Neuronal stem cell (in vitro differentiated cells): ENCODE measurements around the gene PLD5.
A peak's percentile ranks its signal among the peaks of the same experiment; 100 is the strongest.
"Not testable (repeated sequence)": the region's sequence is repeated elsewhere in the genome, so short reads cannot be mapped to it uniquely, and the experiment has no call there.

ENCODE experiments used
- DNase-seq: peaks from one replicate; pipeline ENCODE4 v3.0.0-alpha.2; 2013; ENCODE audit warnings: low spot score
- H2AFZ ChIP-seq: one replicate; pipeline ENCODE4 v1.6.1; 2013; ENCODE audit warnings: mild to moderate bottlenecking, low read length, inconsistent platforms
- H2AK5ac ChIP-seq: 2 replicates; pipeline ENCODE4 v1.6.1; 2013; ENCODE audit warnings: low read depth, mild to moderate bottlenecking, inconsistent platforms, low read length, moderate library complexity, mixed read lengths
- H2BK120ac ChIP-seq: 2 replicates; pipeline ENCODE4 v1.6.1; 2013; ENCODE audit warnings: low read depth, mild to moderate bottlenecking, inconsistent platforms, low read length, moderate library complexity, mixed read lengths
- H2BK12ac ChIP-seq: one replicate; pipeline ENCODE4 v1.6.1; 2013; ENCODE audit warnings: low read length, inconsistent platforms
- H2BK15ac ChIP-seq: 2 replicates; pipeline ENCODE4 v1.6.1; 2013; ENCODE audit warnings: mild to moderate bottlenecking, low read length, inconsistent platforms, mixed read lengths
- H2BK5ac ChIP-seq: one replicate; pipeline ENCODE4 v1.6.1; 2013; ENCODE audit warnings: inconsistent platforms, mild to moderate bottlenecking, low read length, moderate library complexity
- H3K14ac ChIP-seq: one replicate; pipeline ENCODE4 v1.6.1; 2013; ENCODE audit warnings: low read length, inconsistent platforms
- H3K18ac ChIP-seq: 2 replicates; pipeline ENCODE4 v1.6.1; 2013; ENCODE audit warnings: low read length, inconsistent platforms
- H3K23ac ChIP-seq: 2 replicates; pipeline ENCODE4 v1.6.1; 2013; ENCODE audit warnings: low read depth, mild to moderate bottlenecking, mixed read lengths, low read length, inconsistent platforms; ENCODE audit not compliant: poor library complexity
- H3K27ac ChIP-seq: replicated peaks from 3 replicates; pipeline ENCODE4 v1.5.1; 2013; ENCODE audit warnings: low read length, inconsistent platforms
- H3K27me3 ChIP-seq, 3 experiments: 2 replicates each; pipeline ENCODE4 v1.6.1; 2013; ENCODE audit warnings: low read length in 3 of 3, mild to moderate bottlenecking in 2 of 3, inconsistent platforms in 1 of 3, low read depth in 1 of 3, mixed read lengths in 1 of 3, moderate library complexity in 1 of 3; ENCODE audit not compliant: control insufficient read depth in 3 of 3, insufficient read depth in 3 of 3
- H3K36me3 ChIP-seq, 2 donors: replicated peaks in 1 of 2; 2 replicates each; pipeline ENCODE4 v1.6.1; 2013; ENCODE audit warnings: low read length in 2 of 2; ENCODE audit not compliant: control insufficient read depth in 2 of 2, insufficient read depth in 2 of 2
- H3K4ac ChIP-seq: 2 replicates; pipeline ENCODE4 v1.6.1; 2013; ENCODE audit warnings: inconsistent platforms, mild to moderate bottlenecking, low read length, moderate library complexity
- H3K4me1 ChIP-seq, 2 donors: 1 replicate in 1 of 2; 2 replicates in 1 of 2; pipeline ENCODE4 v1.6.1; 2013; ENCODE audit warnings: low read length in 2 of 2, low read depth in 1 of 2; ENCODE audit not compliant: control insufficient read depth in 2 of 2, insufficient read depth in 1 of 2
- H3K4me2 ChIP-seq: one replicate; pipeline ENCODE4 v1.6.1; 2013; ENCODE audit warnings: mild to moderate bottlenecking, low read length, inconsistent platforms; ENCODE audit not compliant: insufficient read depth, poor library complexity, severe bottlenecking
- H3K4me3 ChIP-seq, 2 donors: 2 replicates each; pipeline ENCODE4 v1.5.1; 2013; ENCODE audit warnings: low read length in 2 of 2, mild to moderate bottlenecking in 2 of 2, inconsistent platforms in 1 of 2, moderate library complexity in 1 of 2
- H3K79me1 ChIP-seq: one replicate; pipeline ENCODE4 v1.6.1; 2013; ENCODE audit warnings: low read depth, mild to moderate bottlenecking, inconsistent platforms, low read length, moderate library complexity
- H3K9ac ChIP-seq: one replicate; pipeline ENCODE4 v1.6.1; 2013; ENCODE audit warnings: mild to moderate bottlenecking, low read depth, low read length, inconsistent platforms; ENCODE audit not compliant: poor library complexity
- H3K9me3 ChIP-seq, 2 donors: replicated peaks in 1 of 2; 2 replicates each; pipeline versions ENCODE3 to v1.6.1; 2013; ENCODE audit warnings: low read length in 2 of 2, mild to moderate bottlenecking in 2 of 2, inconsistent platforms in 1 of 2, low read depth in 1 of 2, mixed read lengths in 1 of 2, moderate library complexity in 1 of 2; ENCODE audit not compliant: control insufficient read depth in 2 of 2, insufficient read depth in 1 of 2
- H4K8ac ChIP-seq: one replicate; pipeline ENCODE4 v1.6.1; 2013; ENCODE audit warnings: low read depth, mild to moderate bottlenecking, inconsistent platforms, low read length, moderate library complexity
- H4K91ac ChIP-seq: one replicate; pipeline ENCODE4 v1.6.1; 2013; ENCODE audit warnings: low read length, low read depth, mild to moderate bottlenecking, inconsistent platforms; ENCODE audit not compliant: poor library complexity
- whole genome bisulfite sequencing, 2 donors: extraction: QIAGEN DNeasy Blood & Tissue Kit; methylation state at CpG; one replicate each; pipeline ENCODE4 v1.1.7; 2013; ENCODE audit warnings: missing lambda C conversion rate in 2 of 2, mixed read lengths in 1 of 2; ENCODE audit not compliant: insufficient read length in 2 of 2, insufficient replicate concordance in 1 of 2; ENCODE audit errors: extremely low coverage in 2 of 2; 5-methylcytosine and 5-hydroxymethylcytosine counted together

Gene PLD5

DNA sequence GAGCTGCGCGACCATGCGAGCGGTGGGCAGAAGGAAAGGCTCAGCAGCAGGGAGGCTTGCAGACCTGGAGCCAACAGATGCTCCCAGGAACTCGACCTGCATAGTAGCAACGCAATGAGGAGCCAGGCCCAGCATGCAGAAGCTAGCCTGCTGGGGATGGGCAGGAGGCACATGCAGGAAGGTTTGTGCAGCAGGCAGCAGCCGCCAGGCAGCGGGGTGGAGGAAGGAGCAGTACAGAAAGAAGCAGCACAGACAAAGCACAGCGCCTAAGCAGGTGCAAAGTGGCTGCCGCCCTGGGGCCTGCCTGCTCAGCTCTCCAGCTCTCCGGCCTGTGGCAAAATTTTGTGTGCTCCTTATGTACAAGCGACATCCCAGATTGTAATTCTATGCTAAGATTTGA lies 312.1 kb downstream of the PLD5 start:
- Histone ChIP-seq H4K91ac (no peak overlapping the region), H3K9ac (peak overlapping the region; percentile 17), H2AFZ (peak overlapping the region; percentile 47), H2BK5ac (no peak overlapping the region), H3K14ac (no peak overlapping the region), H3K4me2 (no peak overlapping the region), H3K9me3 (peaks cover 2 to 24% of the 10 kb centered on the region in 2 donors), H3K4ac (no peak overlapping the region), H2BK15ac (no peak overlapping the region), H3K27me3 (no peaks in the 10 kb centered on the region), H3K36me3 (no peaks in the 10 kb centered on the region), H3K4me1 (peaks cover 15 to 20% of the 10 kb centered on the region in 2 donors), H3K23ac (no peak overlapping the region), H2BK12ac (no peak overlapping the region), H3K18ac (peak overlapping the region; percentile 66), H3K79me1 (no peaks in the 10 kb centered on the region), H3K27ac (no peak overlapping the region), H2BK120ac (no peak overlapping the region), H2AK5ac (no peak overlapping the region), H4K8ac (no peak overlapping the region), H3K4me3 (no peak overlapping the region)
- no CpG with 5 or more reads among the region's 12 CpGs for WGBS, 2 donors
- no peak for DNase-seq

DNA sequence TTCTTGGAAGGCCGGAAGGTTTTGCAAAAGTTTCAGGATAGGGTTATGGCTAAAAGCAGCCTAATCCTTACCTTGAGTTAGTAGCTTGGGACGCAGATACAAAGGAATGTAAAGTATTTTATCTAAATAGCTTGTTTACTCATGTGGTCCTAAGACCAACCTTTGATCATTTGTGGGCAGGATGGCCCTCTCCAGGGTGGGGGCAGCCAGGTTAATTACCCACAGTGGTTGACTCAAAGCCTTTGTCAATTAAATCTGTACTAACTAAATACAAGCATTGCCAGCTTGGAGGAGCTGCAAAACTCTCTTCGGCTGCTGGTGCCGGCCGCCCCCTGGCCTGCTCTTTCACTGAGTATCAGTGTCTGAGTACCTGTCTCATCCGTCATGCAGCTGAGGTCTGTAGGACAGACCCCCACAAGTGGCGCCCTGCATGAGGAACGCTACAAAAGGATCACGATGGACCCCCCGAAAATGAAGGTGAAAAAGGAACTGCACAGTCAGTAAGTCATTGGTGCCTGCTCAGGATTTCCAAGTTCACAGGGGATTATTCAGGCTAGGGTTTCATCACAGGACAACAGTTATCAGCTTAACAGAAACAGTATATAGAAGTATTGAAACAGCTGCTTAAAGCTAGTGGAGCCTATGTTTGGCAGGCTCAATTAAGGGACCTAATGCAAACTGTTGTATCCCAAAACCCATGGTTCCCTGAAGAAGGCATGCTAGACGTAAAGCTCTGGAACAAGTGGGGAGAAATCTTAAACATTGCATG lies 313.1 kb downstream of the PLD5 start:
- H2BK15ac ChIP-seq: no peak overlapping the region
- no peak overlapping the region for H3K18ac ChIP-seq
- H3K9me3 ChIP-seq: peaks cover 2 to 17% of the 10 kb centered on the region in 2 donors
- H2BK5ac ChIP-seq: no peak overlapping the region
- no peak overlapping the region for H3K4ac ChIP-seq
- no peak overlapping the region for H2AFZ ChIP-seq
- no peak overlapping the region for H3K4me2 ChIP-seq
- no peak overlapping the region for H3K4me3 ChIP-seq
- peaks cover 15 to 20% of the 10 kb centered on the region in 2 donors for H3K4me1 ChIP-seq
- no peak overlapping the region for H2BK12ac ChIP-seq
- no peak overlapping the region for H4K91ac ChIP-seq
- no peak overlapping the region for H4K8ac ChIP-seq
- no peak overlapping the region for H3K14ac ChIP-seq
- no peak overlapping the region for H3K27ac ChIP-seq
- DNase-seq: no peak
- no peak overlapping the region for H3K9ac ChIP-seq
- H3K79me1 ChIP-seq: no peaks in the 10 kb centered on the region
- H3K36me3 ChIP-seq: no peaks in the 10 kb centered on the region
- H2AK5ac ChIP-seq: no peak overlapping the region
- no peaks in the 10 kb centered on the region for H3K27me3 ChIP-seq
- H3K23ac ChIP-seq: no peak overlapping the region
- H2BK120ac ChIP-seq: no peak overlapping the region
- WGBS, 2 donors: no CpG with 5 or more reads among the region's 11 CpGs

DNA sequence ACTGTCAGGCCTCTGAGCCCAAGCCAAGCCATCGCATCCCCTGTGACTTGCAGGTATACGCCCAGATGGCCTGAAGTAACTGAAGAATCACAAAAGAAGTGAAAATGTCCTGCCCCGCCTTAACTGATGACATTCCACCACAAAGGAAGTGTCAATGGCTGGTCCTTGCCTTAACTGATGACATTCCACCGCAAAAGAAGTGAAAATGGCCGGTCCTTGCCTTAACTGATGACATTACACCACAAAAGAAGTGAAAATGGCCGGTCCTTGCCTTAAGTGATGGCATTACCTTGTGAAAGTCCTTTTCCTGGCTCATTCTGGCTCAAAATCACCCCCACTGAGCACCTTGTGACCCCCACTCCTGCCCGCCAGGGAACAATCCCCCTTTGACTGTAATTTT lies 314.2 kb downstream of the PLD5 start:
- not testable (repeated sequence) for H3K14ac ChIP-seq, H3K79me1 ChIP-seq, H3K9me3 ChIP-seq, H2BK120ac ChIP-seq, H2BK15ac ChIP-seq, H3K23ac ChIP-seq, H3K4me2 ChIP-seq, H3K4me3 ChIP-seq, H3K9ac ChIP-seq, H3K27ac ChIP-seq, H3K18ac ChIP-seq, H2BK5ac ChIP-seq, H3K4ac ChIP-seq, H3K36me3 ChIP-seq, H4K91ac ChIP-seq, H2AFZ ChIP-seq, H4K8ac ChIP-seq, H3K27me3 ChIP-seq, H2BK12ac ChIP-seq, DNase-seq, H2AK5ac ChIP-seq
- peaks cover 15 to 24% of the 10 kb centered on the region in 2 donors for H3K4me1 ChIP-seq
- no CpG with 5 or more reads among the region's 7 CpGs for WGBS, 2 donors

DNA sequence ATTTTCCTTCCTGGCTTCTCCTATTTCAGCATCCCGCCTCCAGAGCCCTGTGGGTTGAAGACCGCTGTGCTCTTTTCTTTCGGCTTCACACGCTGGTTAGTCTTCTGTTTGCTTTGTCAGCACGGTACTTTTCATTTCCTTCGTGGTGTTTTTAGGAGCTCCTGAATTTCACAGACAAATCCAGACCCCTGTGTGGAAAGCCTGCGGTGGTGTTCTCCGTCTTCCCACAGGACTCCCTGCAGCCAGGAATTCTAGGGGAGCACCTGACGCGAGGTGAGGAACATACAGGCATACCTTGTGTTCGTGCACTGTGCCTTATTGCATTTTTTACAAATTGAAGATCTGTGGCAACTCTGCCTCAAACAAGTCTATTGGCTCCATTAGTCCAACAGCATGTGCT lies 315.4 kb downstream of the PLD5 start:
- no CpG with 5 or more reads among the region's 11 CpGs for WGBS, 2 donors
- DNase-seq: no peak
- Histone ChIP-seq H3K36me3 (no peaks in the 10 kb centered on the region), H4K8ac (no peak overlapping the region), H3K4ac (no peak overlapping the region), H3K27me3 (no peaks in the 10 kb centered on the region), H2BK15ac (no peak overlapping the region), H3K9me3 (peaks cover 2 to 7% of the 10 kb centered on the region in 2 donors), H3K14ac (no peak overlapping the region), H2BK12ac (no peak overlapping the region), H2BK5ac (no peak overlapping the region), H3K23ac (no peak overlapping the region), H2AK5ac (no peak overlapping the region), H2BK120ac (no peak overlapping the region), H3K4me1 (peaks cover 15 to 24% of the 10 kb centered on the region in 2 donors), H4K91ac (no peak overlapping the region), H2AFZ (peak overlapping the region; percentile 73), H3K79me1 (no peaks in the 10 kb centered on the region), H3K27ac (no peak overlapping the region), H3K4me2 (no peak overlapping the region), H3K9ac (no peak overlapping the region), H3K18ac (no peak overlapping the region), H3K4me3 (no peak overlapping the region)
